GM19463 (cell line): Measurements from ENCODE around the gene CFHR5.
"Not testable (repeated sequence)": the region's sequence is repeated elsewhere in the genome, so short reads cannot be mapped to it uniquely, and the experiment has no call there.

ENCODE experiments used
- ATAC-seq: cut with Tn5 transposase; IDR thresholded peaks from one replicate; pipeline ENCODE4 v1.9.1; 2021; ENCODE audit warnings: mild to moderate bottlenecking, moderate library complexity; ENCODE audit not compliant: unreplicated experiment

Gene CFHR5

GRCh38 chr1:197017558-197018146 is 40.3 kb downstream of the CFHR5 start:
- ATAC-seq = no peak

GRCh38 chr1:197021716-197022115 is 44.4 kb downstream of the CFHR5 start:
- ATAC-seq = no peak

GRCh38 chr1:197024460-197024859 is 47.1 kb downstream of the CFHR5 start:
- no peak for ATAC-seq

GRCh38 chr1:197027359-197027758 is 50.0 kb downstream of the CFHR5 start:
- ATAC-seq = no peak

GRCh38 chr1:197029749-197030148 is 52.4 kb downstream of the CFHR5 start:
- no peak for ATAC-seq

GRCh38 chr1:197034631-197035339 is 57.4 kb downstream of the CFHR5 start:
- ATAC-seq = not testable (repeated sequence)

- ATAC-seq = no peak
These were observed 59.5 kb downstream of the CFHR5 start for GRCh38 chr1:197036861-197037260.

- peak; percentile 74 for ATAC-seq
These were observed 64.4 kb downstream of the CFHR5 start for GRCh38 chr1:197041486-197042353.

- ATAC-seq = no peak
These were observed 65.5 kb downstream of the CFHR5 start for GRCh38 chr1:197042676-197043341.

GRCh38 chr1:197049100-197049499 is 71.7 kb downstream of the CFHR5 start:
- ATAC-seq = no peak
